Measurements from ENCODE around the gene RAD51. TPM values are rescaled to one million over a fixed set of nuclear protein-coding genes. Genes with fewer than 3 reads are reported as not detected.

RAD51 gene
- total RNA-seq, 2 donors from 2014 or later: 2.3 TPM; not detected in 1

- H3K9me3 ChIP-seq: no peaks in the 10 kb centered on the region
- H3K27me3 ChIP-seq: no peaks in the 10 kb centered on the region
- peaks cover 18% of the 10 kb centered on the region for H3K4me1 ChIP-seq
- H3K36me3 ChIP-seq (replicated peaks in 1 of 2; ENCODE audit: insufficient read depth in 1 of 2, low read depth in 2 of 2): no peaks in the 10 kb centered on the region
- intact Hi-C loops (cut with DNase I): loop anchor here (10.0 kb wide), 1 partner anchor 77 kb away; no protein-coding TSS in a partner anchor
- no peak for TF ChIP-seq POLR2A (IDR thresholded peaks at IDR 0.05)
- no peak for TF ChIP-seq CTCF (IDR thresholded peaks at IDR 0.05)
- DNase-seq (no peak), ATAC-seq (no peak)
- H3K27ac ChIP-seq: no peak overlapping the region
- 85 to 96% methylated on average over 7 of the region's 7 CpGs for WGBS, 2 donors
- H3K4me3 ChIP-seq: no peak overlapping the region
Measured at GRCh38 chr15:40697916-40698315, 2.9 kb downstream of the RAD51 start.

- ATAC-seq (no peak), DNase-seq (no peak)
Measured at GRCh38 chr15:40702077-40702476, 7.1 kb downstream of the RAD51 start.

GRCh38 chr15:40706121-40706520 is 11.1 kb downstream of the RAD51 start:
- DNase-seq: no peak
- Histone ChIP-seq H3K36me3 (replicated peaks in 1 of 2; ENCODE audit: insufficient read depth in 1 of 2, low read depth in 2 of 2) (no peaks in the 10 kb centered on the region), H3K4me3 (no peak overlapping the region), H3K27me3 (no peaks in the 10 kb centered on the region), H3K27ac (peak overlapping the region in 1 of 4 donors; percentile 25), H3K4me1 (peaks cover 4% of the 10 kb centered on the region), H3K9me3 (no peaks in the 10 kb centered on the region)
- 58 to 59% methylated on average over 2 of the region's 2 CpGs for WGBS, 2 donors
- intact Hi-C loops (cut with DNase I): no loop called here
- no peak for TF ChIP-seq POLR2A (IDR thresholded peaks at IDR 0.05)
- TF ChIP-seq CTCF (IDR thresholded peaks at IDR 0.05): no peak
- no peak for ATAC-seq

More at GRCh38 chr15:40702077-40702476, 7.1 kb downstream of the RAD51 start:
- WGBS, 2 donors: 82 to 87% methylated on average over 7 of the region's 7 CpGs
- Histone ChIP-seq H3K4me3 (no peak overlapping the region), H3K36me3 (replicated peaks in 1 of 2; ENCODE audit: insufficient read depth in 1 of 2, low read depth in 2 of 2) (no peaks in the 10 kb centered on the region), H3K27ac (no peak overlapping the region), H3K4me1 (peaks cover 4% of the 10 kb centered on the region), H3K27me3 (no peaks in the 10 kb centered on the region), H3K9me3 (no peaks in the 10 kb centered on the region)
- TF ChIP-seq CTCF (IDR thresholded peaks at IDR 0.05) (peak in 3 of 7 experiments; percentile 12 to 18 (median 16)), POLR2A (IDR thresholded peaks at IDR 0.05) (no peak)
- intact Hi-C loops (cut with DNase I): no loop called here

GRCh38 chr15:40714144-40714543 is 19.2 kb downstream of the RAD51 start:
- Histone ChIP-seq H3K27ac (no peak overlapping the region), H3K4me1 (no peaks in the 10 kb centered on the region), H3K27me3 (no peaks in the 10 kb centered on the region), H3K4me3 (no peak overlapping the region), H3K9me3 (no peaks in the 10 kb centered on the region), H3K36me3 (replicated peaks in 1 of 2; ENCODE audit: insufficient read depth in 1 of 2, low read depth in 2 of 2) (no peaks in the 10 kb centered on the region)
- intact Hi-C loops (cut with DNase I): no loop called here
- ATAC-seq (no peak), DNase-seq (no peak)
- WGBS, 2 donors: 28 to 59% methylated on average over 2 of the region's 2 CpGs
- TF ChIP-seq POLR2A (IDR thresholded peaks at IDR 0.05) (no peak), CTCF (IDR thresholded peaks at IDR 0.05) (no peak)

GRCh38 chr15:40716165-40716564 is 21.2 kb downstream of the RAD51 start:
- no peaks in the 10 kb centered on the region for H3K27me3 ChIP-seq
- DNase-seq (no peak), ATAC-seq (no peak)
- TF ChIP-seq CTCF (IDR thresholded peaks at IDR 0.05) (no peak), POLR2A (IDR thresholded peaks at IDR 0.05) (no peak)
- no peak overlapping the region for H3K4me3 ChIP-seq
- no peaks in the 10 kb centered on the region for H3K36me3 ChIP-seq (replicated peaks in 1 of 2; ENCODE audit: insufficient read depth in 1 of 2, low read depth in 2 of 2)
- WGBS, 2 donors: 88 to 91% methylated on average over 6 of the region's 6 CpGs
- H3K27ac ChIP-seq: no peak overlapping the region
- intact Hi-C loops (cut with DNase I): no loop called here
- no peaks in the 10 kb centered on the region for H3K4me1 ChIP-seq
- H3K9me3 ChIP-seq: no peaks in the 10 kb centered on the region
